Measurements from ENCODE around the gene ARFGAP1. TPM values are rescaled to one million over a fixed set of nuclear protein-coding genes. Genes with fewer than 3 reads are reported as not detected.

The ARFGAP1 gene
- polyA plus RNA-seq, 2 of the 4 experiments (the other 2 are of a cell fraction) = 41.0 to 106 TPM

DNA sequence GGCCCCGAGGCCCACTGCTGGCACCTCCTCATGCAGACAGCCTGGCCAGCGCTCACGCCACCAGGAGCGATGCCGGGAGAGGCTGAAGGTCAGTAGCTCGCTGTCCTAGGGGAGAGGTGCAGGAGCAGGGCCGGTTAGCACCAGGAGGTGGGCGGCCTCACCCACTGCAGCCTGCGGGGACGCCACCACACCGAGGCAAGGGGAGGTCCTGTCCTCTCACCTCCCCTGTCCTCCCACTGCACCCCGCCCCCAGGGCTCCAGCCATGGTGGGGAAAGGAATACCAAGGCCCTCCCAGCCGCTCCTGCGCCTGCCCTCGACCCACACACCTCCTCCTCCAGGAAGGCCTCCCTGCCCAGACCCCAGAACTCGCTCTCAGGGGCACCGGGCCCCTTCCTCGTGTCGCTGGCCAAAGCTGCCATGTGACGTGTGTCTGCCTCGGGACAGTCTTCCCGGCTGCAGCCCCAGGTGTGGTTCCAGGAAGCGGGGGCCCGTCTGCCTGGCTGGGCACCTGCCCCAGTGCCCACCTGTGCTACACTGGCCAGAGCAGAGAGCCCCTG is 24.9 kb upstream of the ARFGAP1 start:
- CTCF ChIA-PET = interaction anchor here (0.6 to 11.7 kb wide), 5 partner anchors 11 to 33 kb away, joined by 3 to 131 read pairs (median 8); partner anchors contain the start of gene BIRC7
- no peak for TF ChIP-seq JUN (IDR thresholded peaks at IDR 0.05)
- TF ChIP-seq, protein P1, sequence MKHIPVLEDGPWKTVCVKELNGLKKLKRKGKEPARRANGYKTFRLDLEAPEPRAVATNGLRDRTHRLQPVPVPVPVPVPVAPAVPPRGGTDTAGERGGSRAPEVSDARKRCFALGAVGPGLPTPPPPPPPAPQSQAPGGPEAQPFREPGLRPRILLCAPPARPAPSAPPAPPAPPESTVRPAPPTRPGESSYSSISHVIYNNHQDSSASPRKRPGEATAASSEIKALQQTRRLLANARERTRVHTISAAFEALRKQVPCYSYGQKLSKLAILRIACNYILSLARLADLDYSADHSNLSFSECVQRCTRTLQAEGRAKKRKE (CRISPR knock-in tag; IDR thresholded peaks at IDR 0.05; ENCODE audit: low read depth) = no peak
- no peak for TF ChIP-seq MYC (IDR thresholded peaks at IDR 0.05; ENCODE audit: borderline replicate concordance, low read length)
- TF ChIP-seq, protein P2, sequence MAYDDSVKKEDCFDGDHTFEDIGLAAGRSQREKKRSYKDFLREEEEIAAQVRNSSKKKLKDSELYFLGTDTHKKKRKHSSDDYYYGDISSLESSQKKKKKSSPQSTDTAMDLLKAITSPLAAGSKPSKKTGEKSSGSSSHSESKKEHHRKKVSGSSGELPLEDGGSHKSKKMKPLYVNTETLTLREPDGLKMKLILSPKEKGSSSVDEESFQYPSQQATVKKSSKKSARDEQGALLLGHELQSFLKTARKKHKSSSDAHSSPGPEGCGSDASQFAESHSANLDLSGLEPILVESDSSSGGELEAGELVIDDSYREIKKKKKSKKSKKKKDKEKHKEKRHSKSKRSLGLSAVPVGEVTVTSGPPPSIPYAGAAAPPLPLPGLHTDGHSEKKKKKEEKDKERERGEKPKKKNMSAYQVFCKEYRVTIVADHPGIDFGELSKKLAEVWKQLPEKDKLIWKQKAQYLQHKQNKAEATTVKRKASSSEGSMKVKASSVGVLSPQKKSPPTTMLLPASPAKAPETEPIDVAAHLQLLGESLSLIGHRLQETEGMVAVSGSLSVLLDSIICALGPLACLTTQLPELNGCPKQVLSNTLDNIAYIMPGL (CRISPR knock-in tag; IDR thresholded peaks at IDR 0.05; ENCODE audit: borderline replicate concordance) = no peak
- TF ChIP-seq HEYL (CRISPR knock-in tag; IDR thresholded peaks at IDR 0.05) = no peak
- TF ChIP-seq GATA3 (IDR thresholded peaks at IDR 0.05; ENCODE audit: borderline replicate concordance) = no peak
- TF ChIP-seq ZFP36 (IDR thresholded peaks at IDR 0.05; ENCODE audit: borderline replicate concordance, partially characterized antibody) = peak; percentile 50
- TF ChIP-seq, protein P3, sequence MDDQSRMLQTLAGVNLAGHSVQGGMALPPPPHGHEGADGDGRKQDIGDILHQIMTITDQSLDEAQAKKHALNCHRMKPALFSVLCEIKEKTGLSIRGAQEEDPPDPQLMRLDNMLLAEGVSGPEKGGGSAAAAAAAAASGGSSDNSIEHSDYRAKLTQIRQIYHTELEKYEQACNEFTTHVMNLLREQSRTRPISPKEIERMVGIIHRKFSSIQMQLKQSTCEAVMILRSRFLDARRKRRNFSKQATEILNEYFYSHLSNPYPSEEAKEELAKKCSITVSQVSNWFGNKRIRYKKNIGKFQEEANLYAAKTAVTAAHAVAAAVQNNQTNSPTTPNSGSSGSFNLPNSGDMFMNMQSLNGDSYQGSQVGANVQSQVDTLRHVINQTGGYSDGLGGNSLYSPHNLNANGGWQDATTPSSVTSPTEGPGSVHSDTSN (IDR thresholded peaks at IDR 0.05) = no peak
- Histone ChIP-seq H3K4me1 (peaks cover 35% of the 10 kb centered on the region), H3K4me2 (no peak overlapping the region), H3K9me3 (no peaks in the 10 kb centered on the region), H3K27ac (peak overlapping the region; percentile 35 to 63; a peak in 4 of 6 replicates), H3K4me3 (no peak overlapping the region)
- 87% methylated on average over 19 of the region's 24 CpGs for WGBS (ENCODE audit: missing lambda C conversion rate)
- no peak for ATAC-seq
- POLR2A ChIA-PET = no interaction called here
- DNase-seq (ENCODE audit: low read depth in 1 of 2, low spot score in 1 of 2) = no peak
- no peak for FAIRE-seq

DNA sequence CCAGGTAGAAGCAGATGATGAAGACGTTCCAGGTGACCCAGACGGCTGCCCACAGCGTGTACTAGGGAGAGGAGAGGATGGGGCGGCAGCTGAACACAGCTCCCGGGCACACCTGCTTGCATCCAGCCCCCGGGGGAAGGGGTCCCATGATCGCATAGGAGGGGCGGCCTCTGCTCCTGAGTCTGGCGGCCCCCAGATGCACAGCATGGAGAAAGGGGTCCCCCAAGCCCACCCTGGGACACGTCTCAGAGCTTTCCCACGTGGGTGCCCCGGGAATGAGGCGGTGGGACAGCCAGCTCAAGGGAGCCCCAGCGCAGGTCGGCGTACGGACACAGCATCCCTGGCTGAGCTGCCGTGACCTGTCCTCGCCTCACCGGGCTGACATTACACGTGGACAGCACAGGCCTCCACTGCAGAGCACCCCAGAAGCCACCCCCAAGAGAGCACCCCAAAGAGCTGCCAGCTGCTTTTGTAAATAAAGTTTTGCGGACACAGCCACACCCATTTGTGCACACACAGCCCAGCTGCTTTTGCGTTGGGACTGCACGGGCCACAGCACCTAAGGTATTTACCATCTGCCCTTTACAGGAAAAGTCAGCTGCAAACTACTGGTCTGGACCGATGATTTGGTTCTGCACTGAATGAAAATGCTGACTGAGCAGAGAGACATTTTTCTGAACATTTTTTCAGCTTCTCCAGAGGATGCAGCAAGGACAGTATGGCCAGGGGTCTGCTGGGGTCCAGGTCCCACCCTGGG is 23.6 kb upstream of the ARFGAP1 start:
- peaks cover 42% of the 10 kb centered on the region for H3K4me1 ChIP-seq
- no peak for TF ChIP-seq CEBPB (IDR thresholded peaks at IDR 0.05)
- peak; percentile 94 for TF ChIP-seq MAFK (IDR thresholded peaks at IDR 0.05; ENCODE audit: partially characterized antibody)
- CTCF ChIA-PET = interaction anchor here (0.6 to 11.7 kb wide), 11 partner anchors 8 to 45 kb away, joined by 3 to 131 read pairs (median 3); partner anchors contain the start of gene BIRC7
- H3K9me3 ChIP-seq = no peaks in the 10 kb centered on the region
- H3K4me3 ChIP-seq = no peak overlapping the region
- peak overlapping the region; percentile 28; the same call in 2 of the 3 replicates for H3K4me2 ChIP-seq
- DNase-seq (ENCODE audit: low read depth in 1 of 2, low spot score in 1 of 2) (no peak), FAIRE-seq (no peak), ATAC-seq (no peak; a peak in 1 of 6 replicates)
- POLR2A ChIA-PET = no interaction called here
- peak overlapping the region; percentile 36 to 63; a peak in 5 of 6 replicates for H3K27ac ChIP-seq
- WGBS (ENCODE audit: missing lambda C conversion rate) = 56% methylated on average over 11 of the region's 25 CpGs

DNA sequence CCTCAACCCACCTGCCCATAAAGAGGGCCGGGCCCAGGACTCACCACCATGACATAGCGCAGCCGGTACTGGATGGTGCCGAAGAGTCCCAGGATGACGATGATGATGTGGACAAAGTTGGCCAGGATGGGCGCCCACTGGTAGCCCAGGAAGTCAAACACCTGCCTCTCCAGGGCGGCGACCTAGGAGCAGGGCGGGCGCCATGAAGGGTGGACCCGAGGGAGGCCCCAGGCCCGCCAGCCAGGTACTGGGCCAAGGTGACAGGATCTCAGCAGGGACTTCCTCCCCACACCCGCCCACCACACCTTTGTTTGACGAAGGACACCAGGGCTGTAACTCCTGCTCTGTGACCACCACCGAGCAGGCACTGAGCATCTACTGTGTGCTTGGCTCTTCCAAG is 22.7 kb upstream of the ARFGAP1 start:
- H3K4me3 ChIP-seq = no peak overlapping the region
- H3K4me1 ChIP-seq = peaks cover 48% of the 10 kb centered on the region
- 93% methylated on average over 13 of the region's 15 CpGs for WGBS (ENCODE audit: missing lambda C conversion rate)
- H3K27ac ChIP-seq = peak overlapping the region; percentile 36 to 63; a peak in 5 of 6 replicates
- POLR2A ChIA-PET = no interaction called here
- CTCF ChIA-PET = interaction anchor here (0.7 to 11.7 kb wide), 8 partner anchors 9 to 41 kb away, joined by 3 to 131 read pairs (median 4); partner anchors contain the start of gene BIRC7
- no peak for ATAC-seq
- TF ChIP-seq PHF8 (IDR thresholded peaks at IDR 0.05; ENCODE audit: borderline replicate concordance, low read depth) (no peak), FOXS1 (CRISPR knock-in tag; IDR thresholded peaks at IDR 0.05) (no peak), ZNF302 (CRISPR knock-in tag; IDR thresholded peaks at IDR 0.05) (no peak), NPAS2 (CRISPR knock-in tag; IDR thresholded peaks at IDR 0.05; ENCODE audit: borderline replicate concordance) (no peak), BHLHE40 (IDR thresholded peaks at IDR 0.05; ENCODE audit: low read depth, low read length) (no peak), RFX5 (IDR thresholded peaks at IDR 0.05) (no peak), FOSL2 (IDR thresholded peaks at IDR 0.05) (no peak), FOSL2 (CRISPR knock-in tag; IDR thresholded peaks at IDR 0.05) (no peak)
- TF ChIP-seq, protein P3 (IDR thresholded peaks at IDR 0.05) = no peak
- TF ChIP-seq, protein P4, sequence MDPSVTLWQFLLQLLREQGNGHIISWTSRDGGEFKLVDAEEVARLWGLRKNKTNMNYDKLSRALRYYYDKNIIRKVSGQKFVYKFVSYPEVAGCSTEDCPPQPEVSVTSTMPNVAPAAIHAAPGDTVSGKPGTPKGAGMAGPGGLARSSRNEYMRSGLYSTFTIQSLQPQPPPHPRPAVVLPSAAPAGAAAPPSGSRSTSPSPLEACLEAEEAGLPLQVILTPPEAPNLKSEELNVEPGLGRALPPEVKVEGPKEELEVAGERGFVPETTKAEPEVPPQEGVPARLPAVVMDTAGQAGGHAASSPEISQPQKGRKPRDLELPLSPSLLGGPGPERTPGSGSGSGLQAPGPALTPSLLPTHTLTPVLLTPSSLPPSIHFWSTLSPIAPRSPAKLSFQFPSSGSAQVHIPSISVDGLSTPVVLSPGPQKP (IDR thresholded peaks at IDR 0.05; ENCODE audit: low read depth, low read length) = no peak
- TF ChIP-seq, protein P5, sequence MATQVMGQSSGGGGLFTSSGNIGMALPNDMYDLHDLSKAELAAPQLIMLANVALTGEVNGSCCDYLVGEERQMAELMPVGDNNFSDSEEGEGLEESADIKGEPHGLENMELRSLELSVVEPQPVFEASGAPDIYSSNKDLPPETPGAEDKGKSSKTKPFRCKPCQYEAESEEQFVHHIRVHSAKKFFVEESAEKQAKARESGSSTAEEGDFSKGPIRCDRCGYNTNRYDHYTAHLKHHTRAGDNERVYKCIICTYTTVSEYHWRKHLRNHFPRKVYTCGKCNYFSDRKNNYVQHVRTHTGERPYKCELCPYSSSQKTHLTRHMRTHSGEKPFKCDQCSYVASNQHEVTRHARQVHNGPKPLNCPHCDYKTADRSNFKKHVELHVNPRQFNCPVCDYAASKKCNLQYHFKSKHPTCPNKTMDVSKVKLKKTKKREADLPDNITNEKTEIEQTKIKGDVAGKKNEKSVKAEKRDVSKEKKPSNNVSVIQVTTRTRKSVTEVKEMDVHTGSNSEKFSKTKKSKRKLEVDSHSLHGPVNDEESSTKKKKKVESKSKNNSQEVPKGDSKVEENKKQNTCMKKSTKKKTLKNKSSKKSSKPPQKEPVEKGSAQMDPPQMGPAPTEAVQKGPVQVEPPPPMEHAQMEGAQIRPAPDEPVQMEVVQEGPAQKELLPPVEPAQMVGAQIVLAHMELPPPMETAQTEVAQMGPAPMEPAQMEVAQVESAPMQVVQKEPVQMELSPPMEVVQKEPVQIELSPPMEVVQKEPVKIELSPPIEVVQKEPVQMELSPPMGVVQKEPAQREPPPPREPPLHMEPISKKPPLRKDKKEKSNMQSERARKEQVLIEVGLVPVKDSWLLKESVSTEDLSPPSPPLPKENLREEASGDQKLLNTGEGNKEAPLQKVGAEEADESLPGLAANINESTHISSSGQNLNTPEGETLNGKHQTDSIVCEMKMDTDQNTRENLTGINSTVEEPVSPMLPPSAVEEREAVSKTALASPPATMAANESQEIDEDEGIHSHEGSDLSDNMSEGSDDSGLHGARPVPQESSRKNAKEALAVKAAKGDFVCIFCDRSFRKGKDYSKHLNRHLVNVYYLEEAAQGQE (IDR thresholded peaks at IDR 0.05) = no peak
- no peaks in the 10 kb centered on the region for H3K9me3 ChIP-seq
- FAIRE-seq = no peak
- no peak overlapping the region for H3K4me2 ChIP-seq
- DNase-seq (ENCODE audit: low read depth in 1 of 2, low spot score in 1 of 2) = no peak
